Chondrocyte (in vitro differentiated cells): ENCODE measurements around the gene SERPINB1. TPM values are rescaled to one million over a fixed set of nuclear protein-coding genes. Genes with fewer than 3 reads are reported as not detected.
"Not testable (repeated sequence)": the region's sequence is repeated elsewhere in the genome, so short reads cannot be mapped to it uniquely, and the experiment has no call there.

Experiments
- DNase-seq: peaks from one replicate; pipeline ENCODE4 v3.0.0; 2021; ENCODE audit warnings: mixed read lengths, low spot score
- H3K27ac Mint-ChIP-seq: one replicate; pipeline ENCODE4 v1.8.0; 2021; ENCODE audit warnings: mild to moderate bottlenecking, moderate library complexity, mixed read lengths; ENCODE audit not compliant: unreplicated experiment
- H3K27me3 Mint-ChIP-seq: 2 replicates; pipeline ENCODE4 v1.8.0; 2021; ENCODE audit warnings: low read depth, mixed read lengths
- H3K36me3 Mint-ChIP-seq: 2 replicates; pipeline ENCODE4 v1.8.0; 2021; ENCODE audit warnings: low read depth, mixed read lengths
- H3K4me1 Mint-ChIP-seq: 2 replicates; pipeline ENCODE4 v1.8.0; 2021; ENCODE audit warnings: low read depth, mild to moderate bottlenecking, mixed read lengths
- H3K4me3 Mint-ChIP-seq: one replicate; pipeline ENCODE4 v1.8.0; 2021; ENCODE audit warnings: mild to moderate bottlenecking, moderate library complexity, mixed read lengths; ENCODE audit not compliant: unreplicated experiment
- H3K9me3 Mint-ChIP-seq: 2 replicates; pipeline ENCODE4 v1.8.0; 2021; ENCODE audit warnings: low read depth, mixed read lengths
- total RNA-seq: library from RNA; stranded (reverse); gene quantifications from 3 replicates; pipeline ENCODE4 v1.2.1, GENCODE V29; 2021
- TF ChIP-seq, protein P1 (sequence below): fragments of 200-600 bp; sonication (generic); IDR thresholded peaks from 2 replicates; pipeline ENCODE4 v1.5.0; 2021; ENCODE audit warnings: antibody characterized with exemption, mild to moderate bottlenecking, moderate library complexity

The SERPINB1 gene
- total RNA-seq, 1 donor from 2014 or later: 9.1 TPM

DNA sequence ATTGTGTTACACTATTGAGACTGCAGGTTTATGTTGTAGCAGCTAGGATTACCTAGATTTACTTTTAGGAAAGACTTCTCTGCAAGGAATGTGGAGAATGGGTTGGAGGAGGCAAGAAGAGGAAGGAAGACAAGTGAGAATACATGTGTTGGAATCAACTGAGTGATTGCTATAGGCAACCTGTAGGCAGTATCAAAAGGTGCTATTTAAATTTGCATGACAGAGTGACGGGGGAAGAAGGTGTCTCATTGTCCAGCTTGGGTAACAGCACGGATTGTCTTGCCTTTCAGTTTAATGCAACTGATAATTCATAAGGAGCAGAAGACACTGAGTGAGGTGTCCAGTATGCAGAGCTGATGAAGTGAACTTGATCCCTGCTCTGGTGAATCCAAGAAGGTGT lies 42.0 kb upstream of the SERPINB1 start:
- peaks cover 5% of the 10 kb centered on the region for H3K36me3 Mint-ChIP-seq
- TF ChIP-seq, protein P1, sequence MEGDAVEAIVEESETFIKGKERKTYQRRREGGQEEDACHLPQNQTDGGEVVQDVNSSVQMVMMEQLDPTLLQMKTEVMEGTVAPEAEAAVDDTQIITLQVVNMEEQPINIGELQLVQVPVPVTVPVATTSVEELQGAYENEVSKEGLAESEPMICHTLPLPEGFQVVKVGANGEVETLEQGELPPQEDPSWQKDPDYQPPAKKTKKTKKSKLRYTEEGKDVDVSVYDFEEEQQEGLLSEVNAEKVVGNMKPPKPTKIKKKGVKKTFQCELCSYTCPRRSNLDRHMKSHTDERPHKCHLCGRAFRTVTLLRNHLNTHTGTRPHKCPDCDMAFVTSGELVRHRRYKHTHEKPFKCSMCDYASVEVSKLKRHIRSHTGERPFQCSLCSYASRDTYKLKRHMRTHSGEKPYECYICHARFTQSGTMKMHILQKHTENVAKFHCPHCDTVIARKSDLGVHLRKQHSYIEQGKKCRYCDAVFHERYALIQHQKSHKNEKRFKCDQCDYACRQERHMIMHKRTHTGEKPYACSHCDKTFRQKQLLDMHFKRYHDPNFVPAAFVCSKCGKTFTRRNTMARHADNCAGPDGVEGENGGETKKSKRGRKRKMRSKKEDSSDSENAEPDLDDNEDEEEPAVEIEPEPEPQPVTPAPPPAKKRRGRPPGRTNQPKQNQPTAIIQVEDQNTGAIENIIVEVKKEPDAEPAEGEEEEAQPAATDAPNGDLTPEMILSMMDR: no peak
- peaks cover 15% of the 10 kb centered on the region for H3K9me3 Mint-ChIP-seq
- no peak overlapping the region for H3K4me3 Mint-ChIP-seq
- no peak overlapping the region for H3K27ac Mint-ChIP-seq
- H3K4me1 Mint-ChIP-seq: no peaks in the 10 kb centered on the region
- H3K27me3 Mint-ChIP-seq: peaks cover 12% of the 10 kb centered on the region
- DNase-seq: no peak

DNA sequence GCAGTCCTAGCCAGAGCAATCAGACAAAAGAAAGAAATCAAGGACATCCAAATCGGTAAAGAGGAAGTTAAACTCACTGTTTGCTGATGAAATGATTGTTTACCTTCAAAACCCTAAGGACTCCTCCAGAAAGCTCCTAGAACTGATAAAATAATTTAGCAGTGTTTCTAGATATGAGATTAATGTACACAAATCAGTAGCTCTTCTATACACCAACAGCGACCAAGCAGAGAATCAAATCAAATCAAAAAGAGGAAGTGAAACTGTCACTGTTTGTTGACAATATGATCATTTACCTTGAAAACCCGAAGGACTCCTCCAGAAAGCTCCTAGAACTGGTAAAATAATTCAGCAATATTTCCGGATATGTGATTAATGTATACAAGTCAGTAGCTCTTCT lies 39.8 kb upstream of the SERPINB1 start:
- peaks cover 12% of the 10 kb centered on the region for H3K27me3 Mint-ChIP-seq
- H3K4me3 Mint-ChIP-seq: no peak overlapping the region
- H3K36me3 Mint-ChIP-seq: peaks cover 5% of the 10 kb centered on the region
- no peak for DNase-seq
- no peak overlapping the region for H3K27ac Mint-ChIP-seq
- peaks cover 7% of the 10 kb centered on the region for H3K4me1 Mint-ChIP-seq
- H3K9me3 Mint-ChIP-seq: peaks cover 15% of the 10 kb centered on the region
- TF ChIP-seq, protein P1: no peak

DNA sequence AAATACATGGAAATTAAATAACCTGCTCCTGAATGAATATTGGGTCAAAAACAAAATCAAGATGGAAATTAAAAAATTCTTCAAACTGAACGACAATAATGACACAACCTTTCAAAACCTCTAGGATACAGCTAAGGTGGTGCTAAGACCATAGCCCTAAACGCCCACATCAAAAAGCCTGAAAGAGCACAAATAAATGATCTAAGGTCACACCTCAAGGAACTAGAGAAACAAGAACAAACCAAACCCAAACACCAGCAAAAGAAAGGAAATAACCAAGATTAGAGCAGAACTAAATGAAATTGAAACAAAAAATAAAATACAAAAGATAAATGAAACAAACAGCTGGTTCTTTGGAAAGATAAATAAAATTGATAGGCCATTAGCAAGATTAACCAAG lies 38.5 kb upstream of the SERPINB1 start:
- H3K36me3 Mint-ChIP-seq, H3K27ac Mint-ChIP-seq, H3K4me3 Mint-ChIP-seq, DNase-seq: not testable (repeated sequence)
- peaks cover 15% of the 10 kb centered on the region for H3K9me3 Mint-ChIP-seq
- H3K27me3 Mint-ChIP-seq: peaks cover 12% of the 10 kb centered on the region
- H3K4me1 Mint-ChIP-seq: peaks cover 11% of the 10 kb centered on the region

DNA sequence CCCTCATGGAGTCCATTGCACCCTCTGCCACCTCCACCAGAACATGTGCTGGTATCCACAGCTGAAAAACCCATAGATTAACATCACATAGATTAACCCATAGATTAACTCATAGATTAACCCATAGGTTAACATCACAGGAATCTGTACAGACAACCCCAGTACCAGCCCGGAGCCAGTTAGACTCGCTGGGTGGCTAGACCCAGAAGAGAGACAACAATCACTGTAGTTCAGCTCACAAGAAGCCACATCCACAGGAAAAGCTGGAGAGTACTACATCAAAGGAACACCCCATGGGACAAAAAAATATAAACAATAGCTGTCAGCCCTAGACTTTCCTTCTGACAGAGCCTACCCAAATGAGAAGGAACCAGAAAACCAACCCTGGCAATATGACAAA lies 36.3 kb upstream of the SERPINB1 start:
- H3K4me1 Mint-ChIP-seq: peaks cover 11% of the 10 kb centered on the region
- no peak for DNase-seq
- peaks cover 5% of the 10 kb centered on the region for H3K36me3 Mint-ChIP-seq
- H3K9me3 Mint-ChIP-seq: peaks cover 15% of the 10 kb centered on the region
- TF ChIP-seq, protein P1: no peak
- peaks cover 9% of the 10 kb centered on the region for H3K27me3 Mint-ChIP-seq
- H3K27ac Mint-ChIP-seq: no peak overlapping the region
- H3K4me3 Mint-ChIP-seq: no peak overlapping the region

DNA sequence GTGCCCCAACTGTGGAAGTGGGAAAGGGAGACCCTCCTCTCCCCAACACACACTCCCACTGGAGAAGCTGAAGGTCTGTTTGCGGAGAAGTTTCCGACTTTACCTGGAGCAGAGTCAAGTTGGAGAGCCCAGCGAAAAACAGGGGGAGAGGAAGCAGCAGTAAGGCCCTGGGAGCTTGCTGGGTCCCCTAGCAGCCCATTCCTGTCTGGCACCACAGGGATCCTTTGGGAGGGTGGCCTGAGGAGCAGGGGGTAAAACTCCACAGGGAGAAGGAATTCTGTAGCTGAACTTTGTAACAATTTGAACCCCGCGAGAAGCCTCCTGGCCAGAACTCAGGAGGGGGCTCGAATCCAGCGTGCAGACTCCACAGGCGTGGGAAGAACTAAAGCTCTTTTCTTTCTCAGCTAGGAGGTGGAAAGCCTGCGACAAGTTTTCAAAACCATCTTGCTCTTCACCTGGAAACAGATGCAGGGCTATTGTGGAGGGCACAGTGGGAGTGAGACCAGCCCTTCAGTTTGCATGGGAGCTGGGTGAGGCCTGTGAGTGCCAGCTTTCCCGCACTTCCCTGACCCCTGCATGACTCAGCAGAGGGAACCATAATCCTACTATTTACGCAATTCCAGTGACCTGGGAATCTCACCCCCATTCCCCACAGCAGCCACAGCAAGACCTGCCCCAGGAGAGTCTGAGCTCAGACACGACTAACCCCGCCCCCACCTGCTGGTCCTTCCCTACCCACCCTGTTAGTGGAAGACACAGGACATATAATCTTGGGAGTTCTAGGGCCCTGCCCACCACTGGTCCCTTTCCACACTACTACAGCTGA lies 35.6 kb upstream of the SERPINB1 start:
- Mint-ChIP-seq H3K27me3 (peaks cover 9% of the 10 kb centered on the region), H3K4me3 (no peak overlapping the region), H3K9me3 (peaks cover 15% of the 10 kb centered on the region), H3K27ac (no peak overlapping the region), H3K36me3 (peaks cover 7% of the 10 kb centered on the region), H3K4me1 (peaks cover 11% of the 10 kb centered on the region)
- TF ChIP-seq, protein P1: no peak
- DNase-seq: no peak
